Activated T-cell treated with anti-CD3 and anti-CD28 coated beads for 4 hours (primary cell): ENCODE data around the gene PACSIN2.
"Not testable (repeated sequence)": the region's sequence is repeated elsewhere in the genome, so short reads cannot be mapped to it uniquely, and the experiment has no call there.

ENCODE experiments used
- DNase-seq: peaks from one replicate; pipeline ENCODE4 v3.0.0-alpha.2; 2020

The PACSIN2 gene, protein sequence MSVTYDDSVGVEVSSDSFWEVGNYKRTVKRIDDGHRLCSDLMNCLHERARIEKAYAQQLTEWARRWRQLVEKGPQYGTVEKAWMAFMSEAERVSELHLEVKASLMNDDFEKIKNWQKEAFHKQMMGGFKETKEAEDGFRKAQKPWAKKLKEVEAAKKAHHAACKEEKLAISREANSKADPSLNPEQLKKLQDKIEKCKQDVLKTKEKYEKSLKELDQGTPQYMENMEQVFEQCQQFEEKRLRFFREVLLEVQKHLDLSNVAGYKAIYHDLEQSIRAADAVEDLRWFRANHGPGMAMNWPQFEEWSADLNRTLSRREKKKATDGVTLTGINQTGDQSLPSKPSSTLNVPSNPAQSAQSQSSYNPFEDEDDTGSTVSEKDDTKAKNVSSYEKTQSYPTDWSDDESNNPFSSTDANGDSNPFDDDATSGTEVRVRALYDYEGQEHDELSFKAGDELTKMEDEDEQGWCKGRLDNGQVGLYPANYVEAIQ

DNA sequence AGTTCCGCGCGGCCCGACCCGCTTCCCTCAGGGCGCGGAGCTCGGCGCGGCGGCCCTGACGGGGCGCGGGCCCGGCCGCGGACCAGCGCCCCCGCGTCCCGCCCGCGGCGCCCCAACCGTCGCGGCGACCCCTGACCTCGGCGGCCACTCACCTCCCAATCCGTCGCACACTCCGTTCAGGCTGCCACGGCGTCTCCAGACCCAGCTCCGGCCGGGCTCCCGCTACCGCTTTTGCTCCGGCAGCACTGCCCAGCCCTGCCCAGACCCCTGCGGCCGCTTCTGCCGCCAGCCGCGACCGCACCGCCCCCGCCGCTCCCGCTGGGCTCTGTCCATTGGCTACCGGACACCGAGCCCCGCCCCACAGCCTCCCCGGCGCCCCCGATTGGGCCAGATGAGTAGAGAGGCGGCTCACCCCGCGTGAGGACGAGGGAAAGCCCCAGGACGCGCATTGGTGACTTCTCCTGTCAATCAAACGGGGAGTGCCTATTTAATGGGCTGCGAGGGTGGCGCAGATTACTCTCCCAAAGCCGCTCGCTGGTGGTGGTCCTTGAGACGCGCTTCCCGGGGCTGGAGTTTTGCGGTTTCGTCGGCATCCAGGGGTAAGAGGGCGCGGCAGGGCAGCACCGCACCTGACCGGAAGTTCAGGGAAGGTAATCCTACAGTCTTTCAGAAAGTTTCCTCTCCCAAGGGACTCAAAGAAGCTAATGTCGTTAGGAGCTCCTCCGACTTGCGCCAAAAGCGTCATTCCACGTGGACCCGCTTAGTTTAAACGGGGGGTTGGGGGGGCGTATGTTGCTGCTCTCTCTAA, at the start of gene PACSIN2:
Gene PACSIN2 (minus strand): TSS at position 281 of the 808 bp plus-strand sequence. CDS start 103,069 bp downstream, outside the sequence.
- DNase-seq: peak; percentile 99

DNA sequence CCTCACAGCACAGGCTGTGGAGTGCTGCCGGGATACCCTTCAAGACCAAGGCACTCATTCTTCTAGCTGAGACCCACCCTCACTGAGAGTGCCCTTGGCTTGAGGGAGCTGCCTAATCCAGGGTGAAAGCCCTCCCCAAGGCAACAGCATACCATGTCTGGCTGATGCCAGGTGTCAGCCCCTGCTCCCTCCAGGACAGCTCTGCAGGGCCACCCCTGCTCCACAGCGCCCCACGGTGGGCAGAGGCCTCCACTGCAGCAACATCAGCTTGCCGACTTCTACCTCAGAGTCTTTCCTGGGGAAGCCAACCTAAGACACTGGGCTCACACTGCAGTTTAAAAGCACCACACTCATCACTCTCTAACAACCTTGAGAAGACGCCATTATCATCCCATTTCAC, 45.2 kb upstream of the PACSIN2 start:
- DNase-seq: peak; percentile 7

DNA sequence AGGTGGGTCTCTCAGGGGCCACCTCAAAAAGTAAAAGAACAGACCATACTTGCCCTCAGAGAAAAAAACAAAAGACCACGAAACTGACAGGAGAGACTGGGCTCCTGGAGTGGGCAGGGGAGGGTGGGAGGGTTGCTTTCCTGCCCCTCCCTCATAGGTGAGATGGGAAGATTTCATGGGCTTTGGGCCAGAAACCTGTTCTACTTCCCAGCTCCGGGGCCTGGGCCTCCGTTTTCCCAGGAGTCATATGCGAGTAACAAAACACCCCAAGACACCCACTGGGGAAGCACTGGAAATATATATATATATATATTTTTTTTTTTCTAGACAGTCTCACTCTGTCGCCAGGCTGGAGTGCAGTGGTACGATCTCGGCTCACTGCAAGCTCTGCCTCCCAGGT, 42.7 kb upstream of the PACSIN2 start:
- DNase-seq: no peak

DNA sequence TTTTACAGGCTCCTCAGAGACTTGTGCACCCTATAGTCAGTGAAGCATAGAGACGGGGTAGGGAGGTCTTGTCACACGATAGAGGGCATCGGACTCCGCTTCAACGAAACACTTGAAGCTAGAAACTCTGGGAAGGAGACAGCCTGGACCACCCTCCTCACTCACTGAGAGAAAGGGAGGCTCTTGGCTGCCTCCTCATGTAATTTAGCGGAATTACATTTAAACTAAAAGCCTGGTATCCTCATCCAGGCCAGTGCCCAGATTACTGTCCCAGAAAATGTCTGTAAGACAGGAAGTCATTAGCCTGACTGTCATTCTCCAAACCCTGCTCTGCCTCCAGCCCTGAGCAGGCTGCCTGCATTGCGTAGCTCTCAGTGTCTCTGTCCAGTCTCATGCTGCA, 38.2 kb upstream of the PACSIN2 start:
- no peak for DNase-seq

DNA sequence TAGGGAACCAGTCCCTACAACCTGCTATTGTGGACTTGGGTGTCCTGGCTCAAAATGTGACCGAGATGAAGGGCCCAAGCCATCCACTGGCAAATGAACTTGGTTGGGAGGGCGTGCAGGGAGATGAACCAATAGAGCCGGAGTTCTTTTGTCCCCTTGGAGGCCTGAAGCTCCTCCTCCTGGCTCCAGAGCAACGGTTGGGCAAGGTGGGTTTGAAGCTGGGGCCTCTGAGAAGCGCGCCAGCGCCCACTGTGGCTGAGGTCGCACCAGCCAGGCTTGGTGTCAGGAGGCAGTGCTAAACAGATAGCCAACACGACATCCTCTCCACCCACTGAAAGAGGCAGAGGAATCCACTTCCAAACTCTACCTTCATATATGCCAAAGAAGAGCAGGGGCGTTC, 36.0 kb upstream of the PACSIN2 start:
- DNase-seq: no peak

DNA sequence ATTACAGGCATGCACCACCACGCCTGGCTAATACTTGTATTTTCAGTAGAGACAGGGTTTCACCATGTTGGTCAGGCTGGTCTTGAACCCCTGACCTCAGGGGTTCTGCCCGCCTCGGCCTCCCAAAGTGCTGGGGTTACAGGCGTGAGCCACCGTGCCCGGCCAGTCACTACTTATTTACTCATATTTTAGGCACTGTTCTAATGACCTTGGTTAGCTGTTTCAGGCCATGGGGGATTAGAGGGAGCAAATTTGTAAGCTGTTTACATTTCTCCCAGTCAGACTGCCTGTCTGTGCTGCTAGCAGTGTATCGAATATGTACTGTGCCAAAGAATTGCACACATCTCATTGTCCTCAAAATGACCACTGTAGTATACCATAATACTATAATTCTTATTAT, 32.7 kb upstream of the PACSIN2 start:
- DNase-seq: no peak

DNA sequence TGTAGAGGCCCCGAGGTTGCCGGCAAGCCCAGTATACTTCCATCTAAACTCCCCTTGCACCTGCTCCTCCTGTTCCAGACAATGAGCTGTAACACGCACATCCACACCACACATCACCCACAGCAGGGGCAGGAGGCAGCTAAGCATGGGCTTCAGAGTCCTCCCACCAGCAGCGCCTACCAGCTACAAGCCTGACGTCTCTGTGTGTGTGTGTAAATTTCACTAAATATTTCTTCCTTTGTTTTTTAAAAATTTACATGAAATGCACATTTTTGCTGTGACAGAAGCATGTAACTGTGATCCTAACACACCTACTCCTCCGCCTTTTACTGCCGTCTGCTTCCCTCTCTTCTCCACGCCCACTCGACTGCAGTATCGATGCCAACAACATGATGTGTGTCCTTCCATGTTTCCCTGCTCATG, 29.4 kb upstream of the PACSIN2 start:
- DNase-seq: no peak

DNA sequence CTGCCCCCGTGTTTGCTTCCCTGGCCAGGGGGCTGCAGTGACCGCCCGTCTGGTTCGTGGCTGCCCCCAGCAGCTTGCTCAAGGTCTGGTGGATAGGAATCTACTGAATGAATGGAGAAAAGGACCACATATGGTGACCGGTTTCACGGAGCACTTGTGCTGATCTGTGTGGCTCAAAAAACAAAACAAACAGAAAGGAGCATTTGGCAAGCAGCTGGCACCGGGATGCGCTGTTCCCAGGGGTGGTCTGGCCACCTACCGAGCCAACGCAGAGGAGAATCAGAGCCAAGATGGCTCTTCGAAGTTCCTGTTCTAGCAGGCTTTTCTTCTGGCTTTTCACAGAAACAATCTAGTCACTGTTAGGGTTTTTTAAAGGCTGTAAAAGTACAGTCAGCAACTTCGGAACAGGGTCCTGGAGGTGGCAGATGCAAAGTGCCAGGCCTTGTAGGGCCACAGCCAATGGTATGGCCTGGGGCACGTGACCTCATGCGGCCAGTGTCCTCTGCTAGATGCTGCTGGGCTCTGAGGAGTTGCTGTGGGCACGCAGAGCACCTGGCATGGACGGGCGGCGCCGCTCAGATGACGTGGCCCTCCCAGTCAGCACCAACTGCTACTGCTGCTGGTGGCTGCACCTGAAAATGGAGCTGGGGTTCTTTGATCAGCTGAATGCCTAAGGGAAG, 27.3 kb upstream of the PACSIN2 start:
- no peak for DNase-seq

DNA sequence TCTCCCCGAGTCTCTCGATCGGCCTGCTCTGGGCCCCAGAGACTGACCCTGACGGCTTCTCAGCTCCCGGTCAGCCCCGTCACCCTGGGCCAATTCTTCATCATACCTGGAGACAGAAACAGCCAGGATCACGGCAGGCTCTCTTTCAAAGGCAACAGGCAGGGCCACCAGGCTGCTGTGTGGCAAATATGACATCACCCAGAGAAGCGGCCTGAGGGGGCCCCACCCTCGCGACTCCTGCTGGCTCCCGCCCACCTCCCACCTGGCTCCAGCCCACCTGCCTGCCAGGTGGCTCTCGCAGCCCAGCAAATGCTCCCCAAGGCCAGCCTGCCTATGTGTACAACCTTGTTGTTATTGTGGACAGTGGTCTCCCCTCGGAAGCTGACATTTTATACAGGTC, 24.9 kb upstream of the PACSIN2 start:
- DNase-seq: no peak

DNA sequence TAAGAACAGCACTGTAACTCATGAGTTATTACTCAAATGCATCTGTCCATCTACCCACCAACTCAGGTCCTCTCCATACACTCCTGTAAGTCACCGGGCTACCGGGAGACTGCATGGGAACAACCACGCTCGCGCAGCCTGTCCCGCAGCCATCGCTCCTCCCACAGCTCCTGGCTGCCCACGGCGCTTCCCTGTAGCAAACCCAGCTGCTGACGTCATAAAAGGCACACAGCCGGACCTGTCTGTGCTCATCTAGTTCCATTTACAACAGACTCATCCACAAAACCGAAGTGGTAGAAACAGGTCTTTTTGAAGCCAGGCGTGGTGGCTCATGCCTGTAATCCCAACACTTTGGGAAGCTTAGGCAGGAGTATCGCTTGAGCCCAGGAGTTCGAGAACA, 23.4 kb upstream of the PACSIN2 start:
- no peak for DNase-seq

DNA sequence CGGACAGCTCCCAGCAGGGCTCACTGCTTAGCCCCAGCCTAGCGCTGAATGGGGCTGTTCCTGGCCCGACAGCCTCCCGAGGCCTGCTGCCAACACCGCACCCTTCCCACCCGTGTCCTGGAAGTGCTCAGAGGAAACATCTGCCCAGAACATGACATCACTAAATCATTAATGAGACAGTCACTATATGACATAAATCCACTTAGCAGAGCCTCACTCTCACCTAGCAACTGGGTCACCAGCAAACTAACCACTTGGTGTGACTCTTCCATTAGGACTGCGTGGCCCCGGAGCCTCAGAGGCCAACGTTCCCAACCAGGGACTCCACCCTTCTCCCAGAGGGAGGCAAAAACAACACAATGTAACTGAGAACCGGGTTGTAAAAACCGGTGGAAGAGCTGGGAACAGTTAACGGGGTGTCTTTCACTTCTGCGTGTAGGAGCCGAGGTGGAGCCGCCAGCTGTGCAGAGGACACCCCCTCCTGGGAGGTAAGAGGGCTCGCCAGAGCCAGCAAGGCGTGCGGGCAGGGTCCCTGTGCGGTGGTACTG, 21.4 kb upstream of the PACSIN2 start:
- no peak for DNase-seq

DNA sequence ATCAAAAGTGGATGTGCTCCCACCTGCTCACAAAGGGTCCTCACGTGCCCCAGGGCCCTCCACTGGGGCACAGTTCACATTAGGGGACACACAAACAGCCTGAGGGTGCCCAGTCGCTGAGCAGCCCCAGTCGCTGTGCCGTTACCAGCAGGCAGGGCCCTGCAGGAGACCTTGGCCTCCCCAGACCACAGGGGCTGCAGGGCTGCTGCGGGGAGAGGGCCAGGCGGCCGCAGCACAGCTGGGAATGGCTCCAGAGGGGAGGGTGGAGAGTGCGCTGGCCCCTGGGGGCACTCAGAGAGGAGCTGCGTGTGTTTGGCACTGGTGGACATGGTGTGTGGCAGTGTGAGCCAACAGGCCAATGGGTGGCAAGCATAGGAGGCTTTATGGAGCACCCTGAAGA, 20.3 kb upstream of the PACSIN2 start:
- no peak for DNase-seq

DNA sequence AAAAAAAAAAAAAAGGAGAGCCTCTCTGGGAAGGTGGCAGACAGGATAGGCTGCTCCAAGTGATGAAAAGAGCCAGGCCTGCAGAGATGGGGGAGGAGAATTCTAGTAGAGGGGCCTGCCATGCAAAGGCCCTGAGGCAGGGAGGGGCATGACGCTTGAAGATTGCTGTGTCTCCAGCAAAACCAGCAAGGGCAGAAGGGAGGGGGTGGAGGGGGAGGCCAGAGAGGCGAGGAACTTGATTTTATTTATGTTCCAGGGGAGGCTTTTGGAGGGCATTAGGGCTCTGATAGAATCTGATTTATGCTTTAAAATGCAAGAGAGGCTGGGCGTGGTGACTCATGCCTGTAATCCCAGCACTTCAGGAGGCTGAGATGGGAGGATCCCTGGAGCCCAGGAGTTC, 16.7 kb upstream of the PACSIN2 start:
- no peak for DNase-seq

DNA sequence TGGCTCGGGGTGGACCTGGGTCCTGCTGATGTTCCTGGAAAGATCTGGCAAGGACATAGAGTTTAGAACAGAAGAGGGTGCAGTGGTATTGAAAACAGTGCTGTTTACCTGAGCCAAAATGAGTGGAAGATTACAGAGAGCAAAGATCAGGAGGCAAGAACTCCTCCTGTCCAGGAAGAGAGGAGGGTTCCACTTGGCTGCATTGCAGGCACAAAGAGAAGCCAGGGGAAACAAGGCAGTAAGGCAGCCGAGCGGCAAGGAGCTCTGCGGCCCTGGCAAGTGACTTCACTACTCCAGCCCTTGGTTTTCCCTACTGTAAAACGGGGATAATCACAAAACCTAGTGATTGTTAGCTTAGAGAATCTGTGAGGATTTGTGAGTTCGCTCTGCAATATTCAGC, 3.7 kb upstream of the PACSIN2 start:
- no peak for DNase-seq

DNA sequence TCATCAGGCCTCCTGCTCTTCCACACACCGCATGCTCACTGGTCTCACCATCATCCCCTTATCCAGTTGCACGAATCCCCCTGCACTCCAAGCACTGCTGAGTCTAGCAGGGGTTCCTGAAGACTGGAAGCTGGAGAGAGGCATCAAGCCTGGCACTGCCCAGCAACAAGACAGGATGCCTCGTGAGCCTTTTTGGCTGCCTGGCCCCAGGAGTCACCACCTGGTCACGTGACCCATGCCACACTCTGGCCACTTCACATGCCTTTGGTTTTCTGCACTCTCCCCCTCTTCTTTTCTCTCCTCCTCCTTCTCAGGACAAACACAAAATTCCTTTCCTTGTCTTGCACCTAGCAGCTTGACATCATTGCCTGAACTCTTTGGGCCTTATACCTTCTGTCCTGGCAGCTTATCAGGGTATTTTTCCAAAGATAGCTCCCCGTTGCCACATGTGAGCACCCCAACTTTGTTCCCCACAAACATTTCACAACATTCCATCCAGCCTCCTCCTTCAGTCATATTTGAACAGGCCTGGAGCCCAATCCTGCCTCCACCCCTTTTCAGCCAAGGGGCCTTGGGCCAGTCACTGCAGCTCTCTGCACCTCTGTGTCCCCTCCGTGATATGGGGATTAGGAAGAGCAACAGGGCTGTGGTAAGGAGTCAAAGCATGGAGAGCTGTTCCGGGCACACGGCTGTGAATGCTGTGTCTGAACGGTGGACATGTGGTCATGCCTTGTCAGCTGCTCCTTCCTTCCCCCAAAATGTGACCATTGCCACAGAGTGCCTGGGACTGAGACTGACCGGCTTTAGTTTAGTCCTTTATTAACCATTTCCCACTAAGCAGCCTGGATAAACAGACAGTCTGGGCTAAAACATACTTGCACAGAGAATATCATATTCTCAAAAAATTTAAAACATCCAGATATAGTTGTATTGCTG, 2.8 kb upstream of the PACSIN2 start:
- DNase-seq: no peak

DNA sequence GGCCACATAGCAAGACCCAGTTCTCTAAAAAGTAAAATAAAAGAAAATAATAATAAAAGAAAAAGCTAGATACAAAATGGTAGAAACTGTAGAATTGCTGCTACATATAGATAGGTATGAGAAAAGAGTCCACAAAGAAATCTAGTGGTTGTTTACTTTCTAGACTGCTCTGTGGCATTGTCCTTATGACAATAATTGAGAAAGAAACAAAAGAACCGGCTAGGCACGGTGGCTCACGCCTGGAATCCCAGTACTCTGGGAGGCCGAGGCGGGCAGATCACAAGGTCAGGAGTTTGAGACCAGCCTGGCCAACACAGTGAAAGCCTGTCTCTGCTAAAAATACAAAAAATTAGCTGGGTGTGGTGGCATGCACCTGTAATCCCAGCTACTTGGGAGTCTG, 1.2 kb upstream of the PACSIN2 start:
- DNase-seq: not testable (repeated sequence)

DNA sequence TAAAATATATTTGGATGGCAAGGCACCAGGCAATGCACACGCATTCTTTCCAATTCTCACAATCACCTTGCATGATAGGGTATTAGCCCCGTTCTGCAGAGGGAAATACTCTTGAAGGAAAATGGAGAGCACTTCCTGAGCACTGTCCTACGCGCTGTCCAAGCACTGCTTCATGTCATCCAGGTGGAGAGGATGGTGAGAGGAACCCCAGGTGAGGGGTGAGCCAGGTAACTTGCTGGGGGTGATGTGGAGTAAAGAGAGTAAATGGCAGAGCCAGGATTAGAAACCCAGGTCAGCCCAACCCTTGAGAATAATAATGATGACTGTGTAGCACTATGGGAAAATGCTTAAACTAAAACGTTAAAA, 711 bp upstream of the PACSIN2 start:
- DNase-seq: no peak

DNA sequence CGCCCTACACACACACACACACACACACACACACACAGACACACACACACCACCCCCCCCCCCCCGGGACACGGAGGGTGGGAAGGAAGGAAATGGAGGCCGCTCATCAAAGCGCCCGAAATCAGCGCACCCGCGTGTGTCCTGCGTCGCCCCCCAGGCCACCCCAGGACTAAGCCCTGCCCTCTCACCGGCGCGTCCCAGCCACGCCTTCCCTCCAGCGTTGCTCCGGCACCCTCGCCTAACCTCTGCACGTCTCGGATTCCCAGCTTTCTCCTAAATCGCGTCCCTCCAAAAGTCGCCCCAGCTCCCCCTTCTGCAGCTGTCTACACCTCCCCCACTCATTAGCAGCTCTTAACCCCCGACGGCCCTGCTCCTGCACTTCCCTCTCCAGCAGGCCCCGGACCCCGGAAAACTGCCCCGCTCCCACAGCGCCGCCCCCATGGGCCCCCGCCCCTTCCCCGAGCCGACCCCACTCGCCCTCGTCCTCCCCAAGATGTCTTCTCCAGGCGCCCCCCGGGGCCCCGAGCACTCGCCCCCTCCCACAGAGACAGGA, 557 bp downstream of the PACSIN2 start:
- no peak for DNase-seq

DNA sequence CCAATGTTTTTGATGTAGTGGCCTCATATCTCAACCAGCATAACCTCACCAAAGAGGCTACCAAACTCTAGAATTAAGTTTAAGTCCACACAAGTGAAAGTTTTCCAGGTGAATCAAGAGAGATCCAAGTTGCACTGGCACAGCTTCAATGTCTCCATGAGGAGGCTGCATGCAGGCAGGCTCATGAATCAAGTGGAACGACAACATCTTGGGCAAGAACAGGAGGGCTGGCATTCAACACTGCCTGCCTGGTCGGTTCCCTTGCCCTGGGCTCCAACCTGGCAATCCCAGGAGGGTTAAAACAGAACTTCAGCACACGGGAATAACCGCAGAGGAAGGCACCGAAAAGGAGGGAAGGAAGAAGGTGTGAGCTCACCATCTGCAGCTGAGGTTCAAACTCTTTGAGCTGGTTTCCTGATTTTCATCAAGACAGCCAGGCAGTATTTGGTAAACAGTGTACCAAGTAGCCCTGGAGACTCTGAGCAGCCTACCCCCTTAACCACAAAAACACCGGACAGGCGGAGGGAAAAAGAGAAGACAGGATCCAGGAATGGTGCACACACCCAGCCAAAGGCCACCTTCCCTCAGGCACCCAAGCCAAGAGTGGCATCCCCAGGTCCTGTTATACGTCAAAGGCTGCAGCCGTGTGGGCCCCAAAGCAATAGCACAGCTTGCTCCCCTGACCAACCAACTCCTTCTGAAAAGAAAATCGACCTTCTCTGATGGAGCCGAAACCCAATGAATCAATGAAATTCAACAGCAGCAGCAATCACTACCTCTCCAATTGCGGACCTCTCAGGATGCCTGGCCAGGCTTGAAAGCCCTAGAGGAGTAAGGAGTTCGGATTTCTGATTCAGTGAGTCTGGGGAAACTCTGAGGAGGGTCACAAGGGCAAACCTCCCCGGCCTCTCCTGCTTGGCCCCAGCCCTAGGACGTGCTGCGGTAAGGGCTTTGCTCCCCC, 1.3 kb downstream of the PACSIN2 start:
- DNase-seq: no peak

DNA sequence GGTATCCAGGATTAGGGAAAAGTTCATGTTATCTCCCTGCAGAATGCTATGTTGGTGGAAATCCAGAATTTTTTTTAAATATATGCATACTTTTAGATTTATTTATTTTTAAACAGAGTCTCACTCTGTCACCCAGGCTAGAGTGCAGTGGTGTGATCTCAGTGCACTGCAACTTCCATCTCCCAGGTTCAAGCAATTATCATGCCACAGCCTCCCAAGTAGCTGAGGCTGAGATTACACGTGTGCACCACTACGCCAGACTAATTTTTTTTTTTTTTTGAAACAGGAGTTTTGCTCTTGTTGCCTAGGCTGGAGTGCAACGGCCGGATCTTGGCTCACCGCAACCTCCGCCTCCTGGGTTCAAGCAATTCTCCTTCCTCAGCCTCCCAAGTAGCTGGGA, 2.6 kb downstream of the PACSIN2 start:
- no peak for DNase-seq

DNA sequence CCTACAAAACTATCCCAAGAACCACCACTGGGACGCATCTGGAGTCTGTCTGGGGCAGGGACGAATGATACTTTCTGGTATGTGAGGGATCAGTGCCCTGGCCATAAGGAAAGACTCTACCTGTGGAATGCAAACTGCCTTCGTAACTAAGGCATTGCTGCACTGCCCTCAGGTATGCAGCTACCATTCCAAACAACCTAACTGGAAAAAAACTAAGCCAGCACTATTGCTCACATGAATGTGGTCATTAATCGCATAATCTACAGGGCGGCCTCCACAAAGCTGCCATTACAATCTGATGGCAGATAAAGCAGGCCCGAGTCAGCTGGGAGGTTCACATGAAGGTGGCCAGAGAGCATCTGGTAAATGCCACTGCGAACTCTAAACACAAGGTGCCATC, 3.9 kb downstream of the PACSIN2 start:
- DNase-seq: no peak
